SK-N-SH (cell line): ENCODE measurements around the gene GABRD. TPM values are rescaled to one million over a fixed set of nuclear protein-coding genes. Genes with fewer than 3 reads are reported as not detected.
A peak's percentile ranks its signal among the peaks of the same experiment; 100 is the strongest.

Experiments used
- CTCF ChIA-PET: fragments of 300-600, 350-600 bp; formaldehyde crosslinking; extraction: SDS; loops from one replicate; lab custom pipeline; 2021; lab: Yijun Ruan, JAX
- POLR2A ChIA-PET: fragments of 350-600 bp; sonication (Branson Sonifier 250); formaldehyde crosslinking; extraction: SDS; loops from one replicate; lab custom pipeline; 2020; ENCODE audit warnings: antibody characterized with exemption, inconsistent platforms; lab: Yijun Ruan, JAX
- DNase-seq: peaks from one replicate; pipeline ENCODE4 v3.0.0; 2012
- H2AFZ ChIP-seq: fragments of 200-600 bp; sonication (generic); 2 replicates; pipeline ENCODE4 v1.8.1; 2016; ENCODE audit warnings: antibody characterized with exemption, mild to moderate bottlenecking, low read depth
- H3F3A ChIP-seq: fragments of 200-600 bp; sonication (generic); replicated peaks from 2 replicates; pipeline ENCODE3; 2016; ENCODE audit warnings: antibody characterized with exemption, mild to moderate bottlenecking; ENCODE audit not compliant: insufficient read depth
- H3K27ac ChIP-seq, 2 experiments: fragments of 200-500 bp in 1 of 2; fragments of 200-600 bp in 1 of 2; sonication (Bioruptor generic) in 1 of 2; sonication (generic), shearing (Covaris generic) in 1 of 2; 2 replicates each; pipeline versions ENCODE4 v1.5.1 to v1.6.1; 2014 to 2016; ENCODE audit warnings: low read depth in 2 of 2, inconsistent platforms in 1 of 2, low read length in 1 of 2, mild to moderate bottlenecking in 1 of 2, mixed read lengths in 1 of 2
- H3K27me3 ChIP-seq: fragments of 200-600 bp; sonication (generic), shearing (Covaris generic); 2 replicates; pipeline ENCODE4 v1.6.1; 2016; ENCODE audit warnings: mixed run types; ENCODE audit not compliant: insufficient read depth
- H3K36me3 ChIP-seq, 2 experiments: fragments of 200-500 bp in 1 of 2; fragments of 200-600 bp in 1 of 2; sonication (Bioruptor generic) in 1 of 2; sonication (generic) in 1 of 2; replicated peaks in 1 of 2; 2 replicates each; pipeline versions ENCODE3 to v1.5.1; 2014 to 2016; ENCODE audit warnings: low read length in 1 of 2, mild to moderate bottlenecking in 1 of 2; ENCODE audit not compliant: insufficient read depth in 2 of 2, control insufficient read depth in 1 of 2
- H3K4me1 ChIP-seq, 2 experiments: fragments of 200-500 bp in 1 of 2; fragments of 200-600 bp in 1 of 2; sonication (Bioruptor generic) in 1 of 2; sonication (generic), shearing (Covaris generic) in 1 of 2; 2 replicates each; pipeline versions ENCODE4 v1.5.1 to v1.6.1; 2014 to 2016; ENCODE audit warnings: low read depth in 1 of 2, low read length in 1 of 2, mixed run types in 1 of 2; ENCODE audit not compliant: insufficient read depth in 2 of 2, control insufficient read depth in 1 of 2
- H3K4me2 ChIP-seq: fragments of 200-600 bp; sonication (generic), shearing (Covaris generic); 2 replicates; pipeline ENCODE4 v1.6.1; 2017; ENCODE audit warnings: mixed run types
- H3K4me3 ChIP-seq, 2 experiments: fragments of 200-500 bp in 1 of 2; fragments of 200-600 bp in 1 of 2; sonication (Bioruptor generic) in 1 of 2; sonication (generic), shearing (Covaris generic) in 1 of 2; 2 replicates each; pipeline versions ENCODE4 v1.5.1 to v1.8.1; 2014 to 2016; ENCODE audit warnings: low read depth in 2 of 2, inconsistent platforms in 1 of 2, low read length in 1 of 2, mild to moderate bottlenecking in 1 of 2, mixed read lengths in 1 of 2, moderate library complexity in 1 of 2
- H3K79me2 ChIP-seq: fragments of 200-600 bp; sonication (generic); 2 replicates; pipeline ENCODE4 v1.8.1; 2017; ENCODE audit warnings: mild to moderate bottlenecking; ENCODE audit not compliant: insufficient read depth
- H3K9ac ChIP-seq: fragments of 200-600 bp; sonication (generic); 2 replicates; pipeline ENCODE4 v1.6.1; 2017; ENCODE audit warnings: mixed run types
- H3K9me2 ChIP-seq: fragments of 200-600 bp; sonication (generic); 2 replicates; pipeline ENCODE4 v1.6.1; 2017; ENCODE audit warnings: mixed run types
- H3K9me3 ChIP-seq: fragments of 200-600 bp; sonication (generic); 2 replicates; pipeline ENCODE4 v1.6.1; 2017; ENCODE audit warnings: mixed run types, mild to moderate bottlenecking, moderate library complexity
- H4K20me1 ChIP-seq: fragments of 200-600 bp; sonication (generic); 2 replicates; pipeline ENCODE4 v1.6.1; 2017; ENCODE audit warnings: mild to moderate bottlenecking, mixed run types; ENCODE audit not compliant: insufficient read depth
- CTCF ChIP-seq: fragments of 200-600 bp; sonication (generic); IDR thresholded peaks from 2 replicates; pipeline ENCODE4 v1.6.1; 2017; ENCODE audit warnings: antibody characterized with exemption, mild to moderate bottlenecking, moderate library complexity
- EP300 ChIP-seq, 2 experiments: IDR thresholded peaks; 2 replicates each; pipeline versions ENCODE4 v1.4.0 to v1.6.1; 2012; ENCODE audit warnings: borderline replicate concordance in 1 of 2, low read depth in 1 of 2, low read length in 1 of 2
- FOXJ3 ChIP-seq: sonication (generic); formaldehyde crosslinking; IDR thresholded peaks from 2 replicates; pipeline ENCODE4 v1.5.1; 2020; ENCODE audit warnings: mild to moderate bottlenecking, missing genetic modification reagents
- FOXM1 ChIP-seq: IDR thresholded peaks from 2 replicates; pipeline ENCODE4 v1.4.0; 2012; ENCODE audit warnings: low read depth, mild to moderate bottlenecking
- GABPA ChIP-seq: IDR thresholded peaks from 2 replicates; pipeline ENCODE4 v1.4.0; 2012; ENCODE audit warnings: low read depth, mild to moderate bottlenecking
- IRF3 ChIP-seq: fragments of 150-350 bp; IDR thresholded peaks from 2 replicates; pipeline ENCODE4 v1.6.1; 2016; ENCODE audit warnings: mild to moderate bottlenecking, low read depth, low read length
- MAX ChIP-seq: IDR thresholded peaks from 2 replicates; pipeline ENCODE4 v1.4.0; 2012; ENCODE audit warnings: low read depth
- MEF2A ChIP-seq: IDR thresholded peaks from 2 replicates; pipeline ENCODE4 v1.4.0; 2012; ENCODE audit warnings: low read depth, borderline replicate concordance
- NRF1 ChIP-seq: IDR thresholded peaks from 2 replicates; pipeline ENCODE4 v1.6.1; 2012; ENCODE audit warnings: low read depth, mild to moderate bottlenecking, low read length
- POLR2AphosphoS5 ChIP-seq: IDR thresholded peaks from 2 replicates; pipeline ENCODE4 v1.6.1; 2012; ENCODE audit warnings: low read depth, low read length
- RAD21 ChIP-seq: IDR thresholded peaks from 2 replicates; pipeline ENCODE4 v1.6.1; 2012; ENCODE audit warnings: mild to moderate bottlenecking, low read length
- REST ChIP-seq: IDR thresholded peaks from 2 replicates; pipeline ENCODE4 v1.6.1; 2012; ENCODE audit warnings: mild to moderate bottlenecking, low read depth, low read length, moderate library complexity
- SIN3A ChIP-seq: IDR thresholded peaks from 2 replicates; pipeline ENCODE4 v1.6.1; 2012; ENCODE audit warnings: low read depth, mild to moderate bottlenecking, low read length, moderate library complexity, borderline replicate concordance
- TAF1 ChIP-seq: IDR thresholded peaks from 2 replicates; pipeline ENCODE4 v1.6.1; 2012; ENCODE audit warnings: low read depth, mild to moderate bottlenecking, low read length, moderate library complexity, borderline replicate concordance
- TEAD4 ChIP-seq: IDR thresholded peaks from 2 replicates; pipeline ENCODE4 v1.4.0; 2012; ENCODE audit warnings: mild to moderate bottlenecking, borderline replicate concordance; ENCODE audit not compliant: insufficient read depth
- YY1 ChIP-seq: IDR thresholded peaks from 2 replicates; pipeline ENCODE4 v1.4.0; 2012; ENCODE audit warnings: low read depth, mild to moderate bottlenecking
- WGBS: methylation state at CpG from one replicate; pipeline ENCODE4 v1.1.6; 2017; ENCODE audit warnings: low lambda C conversion rate; 5-methylcytosine and 5-hydroxymethylcytosine counted together
- polyA plus RNA-seq, 3 experiments: library from polyadenylated mRNA; depleted of rRNA; stranded (reverse); fragments of >200 nt; gene quantifications; 2 replicates each; pipeline ENCODE4 v1.2.3, GENCODE V29; 2012

Gene GABRD
- polyA plus RNA-seq, 1 of the 3 experiments (the other 2 are of a cell fraction) = 0.07 TPM

- TF ChIP-seq TEAD4 (no peak), GABPA (no peak), EP300 (IDR thresholded peaks at IDR 0.05; ENCODE audit: borderline replicate concordance in 1 of 2, low read depth in 1 of 2, low read length in 1 of 2) (no peak), NRF1 (no peak), MAX (no peak), FOXJ3 (CRISPR knock-in tag) (no peak), MEF2A (no peak), POLR2AphosphoS5 (no peak), CTCF (no peak)
These were observed 45.2 kb upstream of the GABRD start (continued) for GRCh38 chr1:1973716-1974642.

GRCh38 chr1:1974834-1975233 lies 44.3 kb upstream of the GABRD start:
- H3K4me2 ChIP-seq = no peak overlapping the region
- H4K20me1 ChIP-seq = no peaks in the 10 kb centered on the region
- H3K79me2 ChIP-seq = no peaks in the 10 kb centered on the region
- TF ChIP-seq TAF1 (no peak), IRF3 (no peak), TEAD4 (no peak), SIN3A (no peak), FOXM1 (no peak), RAD21 (no peak), YY1 (no peak), REST (peak; percentile 70; the same call in 1 of the 2 replicates)
- no peaks in the 10 kb centered on the region for H3K4me1 ChIP-seq
- no peaks in the 10 kb centered on the region for H3K36me3 ChIP-seq
- H3K9me3 ChIP-seq = no peaks in the 10 kb centered on the region
- no peaks in the 10 kb centered on the region for H3K27me3 ChIP-seq
- H3K27ac ChIP-seq = no peak overlapping the region
- no peak overlapping the region for H2AFZ ChIP-seq
- H3K4me3 ChIP-seq = no peak overlapping the region
- ChIA-PET POLR2A (no interaction called here), CTCF (interaction anchor here (2.2 kb wide), 1 partner anchor 70 kb away, joined by 7 read pairs; no protein-coding TSS in a partner anchor)
- no peak for DNase-seq
- no peak overlapping the region for H3K9ac ChIP-seq
- 74% methylated on average over 18 of the region's 22 CpGs for WGBS
- no peaks in the 10 kb centered on the region for H3K9me2 ChIP-seq
- no peaks in the 10 kb centered on the region for H3F3A ChIP-seq
